SK-N-SH (cell line): ENCODE results near the gene CCDC88C. TPM values are rescaled to one million over a fixed set of nuclear protein-coding genes. Genes with fewer than 3 reads are reported as not detected.

Experiments
- CTCF ChIA-PET: fragments of 300-600, 350-600 bp; formaldehyde crosslinking; extraction: SDS; loops from one replicate; lab custom pipeline; 2021; lab: Yijun Ruan, JAX
- POLR2A ChIA-PET: fragments of 350-600 bp; sonication (Branson Sonifier 250); formaldehyde crosslinking; extraction: SDS; loops from one replicate; lab custom pipeline; 2020; ENCODE audit warnings: antibody characterized with exemption, inconsistent platforms; lab: Yijun Ruan, JAX
- DNase-seq: peaks from one replicate; pipeline ENCODE4 v3.0.0; 2012
- H2AFZ ChIP-seq: fragments of 200-600 bp; sonication (generic); 2 replicates; pipeline ENCODE4 v1.8.1; 2016; ENCODE audit warnings: antibody characterized with exemption, mild to moderate bottlenecking, low read depth
- H3F3A ChIP-seq: fragments of 200-600 bp; sonication (generic); replicated peaks from 2 replicates; pipeline ENCODE3; 2016; ENCODE audit warnings: antibody characterized with exemption, mild to moderate bottlenecking; ENCODE audit not compliant: insufficient read depth
- H3K27ac ChIP-seq, 2 experiments: fragments of 200-500 bp in 1 of 2; fragments of 200-600 bp in 1 of 2; sonication (Bioruptor generic) in 1 of 2; sonication (generic), shearing (Covaris generic) in 1 of 2; 2 replicates each; pipeline versions ENCODE4 v1.5.1 to v1.6.1; 2014 to 2016; ENCODE audit warnings: low read depth in 2 of 2, inconsistent platforms in 1 of 2, low read length in 1 of 2, mild to moderate bottlenecking in 1 of 2, mixed read lengths in 1 of 2
- H3K27me3 ChIP-seq: fragments of 200-600 bp; sonication (generic), shearing (Covaris generic); 2 replicates; pipeline ENCODE4 v1.6.1; 2016; ENCODE audit warnings: mixed run types; ENCODE audit not compliant: insufficient read depth
- H3K36me3 ChIP-seq, 2 experiments: fragments of 200-500 bp in 1 of 2; fragments of 200-600 bp in 1 of 2; sonication (Bioruptor generic) in 1 of 2; sonication (generic) in 1 of 2; replicated peaks in 1 of 2; 2 replicates each; pipeline versions ENCODE3 to v1.5.1; 2014 to 2016; ENCODE audit warnings: low read length in 1 of 2, mild to moderate bottlenecking in 1 of 2; ENCODE audit not compliant: insufficient read depth in 2 of 2, control insufficient read depth in 1 of 2
- H3K4me1 ChIP-seq, 2 experiments: fragments of 200-500 bp in 1 of 2; fragments of 200-600 bp in 1 of 2; sonication (Bioruptor generic) in 1 of 2; sonication (generic), shearing (Covaris generic) in 1 of 2; 2 replicates each; pipeline versions ENCODE4 v1.5.1 to v1.6.1; 2014 to 2016; ENCODE audit warnings: low read depth in 1 of 2, low read length in 1 of 2, mixed run types in 1 of 2; ENCODE audit not compliant: insufficient read depth in 2 of 2, control insufficient read depth in 1 of 2
- H3K4me2 ChIP-seq: fragments of 200-600 bp; sonication (generic), shearing (Covaris generic); 2 replicates; pipeline ENCODE4 v1.6.1; 2017; ENCODE audit warnings: mixed run types
- H3K4me3 ChIP-seq, 2 experiments: fragments of 200-500 bp in 1 of 2; fragments of 200-600 bp in 1 of 2; sonication (Bioruptor generic) in 1 of 2; sonication (generic), shearing (Covaris generic) in 1 of 2; 2 replicates each; pipeline versions ENCODE4 v1.5.1 to v1.8.1; 2014 to 2016; ENCODE audit warnings: low read depth in 2 of 2, inconsistent platforms in 1 of 2, low read length in 1 of 2, mild to moderate bottlenecking in 1 of 2, mixed read lengths in 1 of 2, moderate library complexity in 1 of 2
- H3K79me2 ChIP-seq: fragments of 200-600 bp; sonication (generic); 2 replicates; pipeline ENCODE4 v1.8.1; 2017; ENCODE audit warnings: mild to moderate bottlenecking; ENCODE audit not compliant: insufficient read depth
- H3K9ac ChIP-seq: fragments of 200-600 bp; sonication (generic); 2 replicates; pipeline ENCODE4 v1.6.1; 2017; ENCODE audit warnings: mixed run types
- H3K9me2 ChIP-seq: fragments of 200-600 bp; sonication (generic); 2 replicates; pipeline ENCODE4 v1.6.1; 2017; ENCODE audit warnings: mixed run types
- H3K9me3 ChIP-seq: fragments of 200-600 bp; sonication (generic); 2 replicates; pipeline ENCODE4 v1.6.1; 2017; ENCODE audit warnings: mixed run types, mild to moderate bottlenecking, moderate library complexity
- H4K20me1 ChIP-seq: fragments of 200-600 bp; sonication (generic); 2 replicates; pipeline ENCODE4 v1.6.1; 2017; ENCODE audit warnings: mild to moderate bottlenecking, mixed run types; ENCODE audit not compliant: insufficient read depth
- EZH2phosphoT487 ChIP-seq: fragments of 200-600 bp; sonication (generic); IDR thresholded peaks from 2 replicates; pipeline ENCODE4 v1.6.1; 2017; ENCODE audit warnings: low read depth, mixed run types, mild to moderate bottlenecking, antibody characterized with exemption, moderate library complexity, borderline replicate concordance
- NRF1 ChIP-seq: IDR thresholded peaks from 2 replicates; pipeline ENCODE4 v1.6.1; 2012; ENCODE audit warnings: low read depth, mild to moderate bottlenecking, low read length
- TCF12 ChIP-seq: IDR thresholded peaks from 2 replicates; pipeline ENCODE4 v1.4.0; 2012
- WGBS: methylation state at CpG from one replicate; pipeline ENCODE4 v1.1.6; 2017; ENCODE audit warnings: low lambda C conversion rate; 5-methylcytosine and 5-hydroxymethylcytosine counted together
- polyA plus RNA-seq, 3 experiments: library from polyadenylated mRNA; depleted of rRNA; stranded (reverse); fragments of >200 nt; gene quantifications; 2 replicates each; pipeline ENCODE4 v1.2.3, GENCODE V29; 2012
- TF ChIP-seq, protein P1 (sequence below): IDR thresholded peaks from 2 replicates; pipeline ENCODE4 v1.4.0; 2012; ENCODE audit warnings: low read depth, borderline replicate concordance
- TF ChIP-seq, protein P2 (sequence below): fragments of 150-350 bp; IDR thresholded peaks from 2 replicates; pipeline ENCODE4 v1.6.1; 2017; ENCODE audit warnings: antibody characterized with exemption, low read length, low read depth, borderline replicate concordance

CCDC88C gene
- polyA plus RNA-seq, 1 of the 3 experiments (the other 2 are of a cell fraction): 0.39 TPM

DNA sequence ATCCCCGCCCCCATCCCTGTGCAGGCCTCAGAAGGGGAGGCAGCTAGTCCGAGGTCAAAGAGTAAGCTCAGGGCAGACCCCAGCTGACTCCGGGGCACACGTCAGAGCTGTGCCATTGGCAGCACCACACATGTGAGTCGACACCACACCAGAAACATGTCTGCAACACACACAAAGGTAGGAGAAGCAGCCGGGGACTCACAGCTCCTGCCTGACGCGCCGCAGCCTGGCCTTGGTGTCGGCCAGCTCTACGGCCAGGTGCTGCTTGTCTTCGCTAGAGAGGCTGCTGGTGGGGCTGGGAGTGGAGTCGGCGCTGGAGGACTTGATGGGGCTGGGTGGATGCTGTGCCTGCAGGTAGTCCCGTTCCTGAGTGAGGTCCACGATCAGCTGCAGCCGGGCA lies 78.5 kb downstream of the CCDC88C start:
- POLR2A ChIA-PET: no interaction called here
- H3K9me2 ChIP-seq: no peaks in the 10 kb centered on the region
- H3K27me3 ChIP-seq: no peaks in the 10 kb centered on the region
- H3K9me3 ChIP-seq: no peaks in the 10 kb centered on the region
- no peaks in the 10 kb centered on the region for H3K79me2 ChIP-seq
- H3K4me3 ChIP-seq: no peak overlapping the region
- no peak for DNase-seq
- no peak overlapping the region for H2AFZ ChIP-seq
- H3F3A ChIP-seq: no peaks in the 10 kb centered on the region
- no peak overlapping the region for H3K9ac ChIP-seq
- no peaks in the 10 kb centered on the region for H3K36me3 ChIP-seq
- no peak overlapping the region for H3K27ac ChIP-seq
- no peak overlapping the region for H3K4me2 ChIP-seq
- CTCF ChIA-PET: interaction anchor here (3.2 to 4.3 kb wide), 2 partner anchors 15 to 79 kb away, joined by 20 to 32 read pairs; partner anchors contain the start of gene CCDC88C
- H3K4me1 ChIP-seq: peaks cover 0 to 6% of the 10 kb centered on the region in 2 experiments; a peak in 1 of 4 replicates
- no peak for TF ChIP-seq NRF1
- no peak for TF ChIP-seq TCF12
- TF ChIP-seq, protein P1, sequence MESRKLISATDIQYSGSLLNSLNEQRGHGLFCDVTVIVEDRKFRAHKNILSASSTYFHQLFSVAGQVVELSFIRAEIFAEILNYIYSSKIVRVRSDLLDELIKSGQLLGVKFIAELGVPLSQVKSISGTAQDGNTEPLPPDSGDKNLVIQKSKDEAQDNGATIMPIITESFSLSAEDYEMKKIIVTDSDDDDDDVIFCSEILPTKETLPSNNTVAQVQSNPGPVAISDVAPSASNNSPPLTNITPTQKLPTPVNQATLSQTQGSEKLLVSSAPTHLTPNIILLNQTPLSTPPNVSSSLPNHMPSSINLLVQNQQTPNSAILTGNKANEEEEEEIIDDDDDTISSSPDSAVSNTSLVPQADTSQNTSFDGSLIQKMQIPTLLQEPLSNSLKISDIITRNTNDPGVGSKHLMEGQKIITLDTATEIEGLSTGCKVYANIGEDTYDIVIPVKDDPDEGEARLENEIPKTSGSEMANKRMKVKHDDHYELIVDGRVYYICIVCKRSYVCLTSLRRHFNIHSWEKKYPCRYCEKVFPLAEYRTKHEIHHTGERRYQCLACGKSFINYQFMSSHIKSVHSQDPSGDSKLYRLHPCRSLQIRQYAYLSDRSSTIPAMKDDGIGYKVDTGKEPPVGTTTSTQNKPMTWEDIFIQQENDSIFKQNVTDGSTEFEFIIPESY: no peak
- H4K20me1 ChIP-seq: no peaks in the 10 kb centered on the region
- 85% methylated on average over 15 of the region's 17 CpGs for WGBS

DNA sequence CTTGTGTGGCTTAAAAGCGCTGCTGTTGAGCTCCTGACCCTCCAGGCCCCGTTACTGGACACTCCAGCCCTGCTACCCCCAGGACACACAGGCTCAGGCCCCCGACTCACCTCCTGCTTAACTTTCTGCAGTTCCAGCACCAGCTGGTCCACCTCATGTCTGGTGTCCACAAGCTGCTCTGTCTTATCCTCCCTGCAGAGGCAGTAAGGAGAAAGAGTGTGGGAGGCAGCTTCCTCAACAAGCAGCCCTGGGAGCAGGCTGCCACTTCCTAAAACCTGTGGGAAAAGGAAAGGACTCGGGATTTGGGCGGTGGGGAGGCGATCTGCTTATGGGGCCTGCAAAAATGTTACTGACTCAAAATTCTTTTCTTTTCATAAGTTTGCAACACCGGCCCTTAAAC lies 79.2 kb downstream of the CCDC88C start:
- H3K9ac ChIP-seq: no peak overlapping the region
- no peaks in the 10 kb centered on the region for H3K9me2 ChIP-seq
- no peaks in the 10 kb centered on the region for H4K20me1 ChIP-seq
- peaks cover 0 to 6% of the 10 kb centered on the region in 2 experiments; a peak in 1 of 4 replicates for H3K4me1 ChIP-seq
- no peak overlapping the region for H3K4me3 ChIP-seq
- no peak overlapping the region for H3K27ac ChIP-seq
- no peak overlapping the region for H2AFZ ChIP-seq
- H3K79me2 ChIP-seq: no peaks in the 10 kb centered on the region
- ChIA-PET POLR2A (no interaction called here), CTCF (interaction anchor here (1.6 to 4.3 kb wide), 3 partner anchors 14 to 80 kb away, joined by 4 to 32 read pairs (median 20); partner anchors contain the start of gene CCDC88C)
- no peak for DNase-seq
- no peaks in the 10 kb centered on the region for H3K27me3 ChIP-seq
- H3K9me3 ChIP-seq: no peaks in the 10 kb centered on the region
- 72% methylated on average over 5 of the region's 7 CpGs for WGBS
- no peak overlapping the region for H3K4me2 ChIP-seq
- no peaks in the 10 kb centered on the region for H3F3A ChIP-seq
- TF ChIP-seq, protein P2, sequence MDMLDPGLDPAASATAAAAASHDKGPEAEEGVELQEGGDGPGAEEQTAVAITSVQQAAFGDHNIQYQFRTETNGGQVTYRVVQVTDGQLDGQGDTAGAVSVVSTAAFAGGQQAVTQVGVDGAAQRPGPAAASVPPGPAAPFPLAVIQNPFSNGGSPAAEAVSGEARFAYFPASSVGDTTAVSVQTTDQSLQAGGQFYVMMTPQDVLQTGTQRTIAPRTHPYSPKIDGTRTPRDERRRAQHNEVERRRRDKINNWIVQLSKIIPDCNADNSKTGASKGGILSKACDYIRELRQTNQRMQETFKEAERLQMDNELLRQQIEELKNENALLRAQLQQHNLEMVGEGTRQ: no peak
- no peak for TF ChIP-seq EZH2phosphoT487
- TF ChIP-seq, protein P1: no peak
- H3K36me3 ChIP-seq: no peaks in the 10 kb centered on the region
